GM23338 (cell line): ENCODE measurements around the gene CXCL1.

ENCODE experiments used
- CREB1 ChIP-seq: fragments of 250-450 bp; sonication (Bioruptor Pico); IDR thresholded peaks from 2 replicates; pipeline ENCODE4 v1.5.0; 2020; ENCODE audit warnings: low read depth, mild to moderate bottlenecking, moderate library complexity
- CTCF ChIP-seq, 2 experiments: fragments of 200-600 bp in 1 of 2; sonication (generic) in 1 of 2; conservative IDR thresholded peaks; 2 replicates each; pipeline versions ENCODE4 v1.5.1 to v1.6.1; 2016 to 2017; ENCODE audit warnings: antibody characterized with exemption in 2 of 2, low read depth in 2 of 2, mild to moderate bottlenecking in 2 of 2, moderate library complexity in 1 of 2
- EZH2phosphoT487 ChIP-seq: fragments of 200-600 bp; sonication (generic); IDR thresholded peaks from one replicate; pipeline ENCODE4 v1.8.1; 2018; ENCODE audit warnings: antibody characterized with exemption; ENCODE audit not compliant: unreplicated experiment
- POLR2AphosphoS5 ChIP-seq: IDR thresholded peaks from 2 replicates; pipeline ENCODE4 v1.6.1; 2016; ENCODE audit warnings: antibody characterized with exemption, low read depth
- REST ChIP-seq: IDR thresholded peaks from one replicate; pipeline ENCODE4 v1.6.1; 2018; ENCODE audit warnings: antibody characterized with exemption; ENCODE audit not compliant: unreplicated experiment

GRCh38 chr4:73875401-73875800 lies 6.2 kb downstream of the CXCL1 start:
- TF ChIP-seq CTCF (conservative IDR thresholded peaks at IDR 0.05; ENCODE audit: low read depth in 2 of 2) (no peak), CREB1 (no peak), POLR2AphosphoS5 (no peak), REST (no peak), EZH2phosphoT487 (no peak)
